NCI-H226 (cell line): Measurements from ENCODE around the gene MIR17HG.
A peak's percentile ranks its signal among the peaks of the same experiment; 100 is the strongest.
"Not testable (repeated sequence)": the region's sequence is repeated elsewhere in the genome, so short reads cannot be mapped to it uniquely, and the experiment has no call there.

Experiments used
- DNase-seq: peaks from one replicate; pipeline ENCODE4 v3.0.0-alpha.2; 2015

MIR17HG gene

GRCh38 chr13:91347202-91347995 is at the start of gene MIR17HG:
Gene MIR17HG, plus strand, starts transcription at chr13:91347687.
- peak; percentile 81 for DNase-seq

GRCh38 chr13:91298060-91298459 is 49.4 kb upstream of the MIR17HG start:
- no peak for DNase-seq

GRCh38 chr13:91302111-91302510 is 45.4 kb upstream of the MIR17HG start:
- DNase-seq = no peak

GRCh38 chr13:91303031-91303430 is 44.5 kb upstream of the MIR17HG start:
- no peak for DNase-seq

GRCh38 chr13:91304741-91305140 is 42.7 kb upstream of the MIR17HG start:
- DNase-seq = no peak

- DNase-seq = no peak
Measured at GRCh38 chr13:91305652-91306051, 41.8 kb upstream of the MIR17HG start.

GRCh38 chr13:91307887-91308286 is 39.6 kb upstream of the MIR17HG start:
- no peak for DNase-seq

- no peak for DNase-seq
Measured at GRCh38 chr13:91308299-91308698, 39.2 kb upstream of the MIR17HG start.

GRCh38 chr13:91311491-91311890 is 36.0 kb upstream of the MIR17HG start:
- no peak for DNase-seq

GRCh38 chr13:91312324-91312723 is 35.2 kb upstream of the MIR17HG start:
- no peak for DNase-seq

- DNase-seq = no peak
Measured at GRCh38 chr13:91313103-91313502, 34.4 kb upstream of the MIR17HG start.

- no peak for DNase-seq
Measured at GRCh38 chr13:91313581-91313980, 33.9 kb upstream of the MIR17HG start.

GRCh38 chr13:91314888-91315287 is 32.6 kb upstream of the MIR17HG start:
- DNase-seq = no peak

- DNase-seq = no peak
Measured at GRCh38 chr13:91318886-91319285, 28.6 kb upstream of the MIR17HG start.

- DNase-seq = no peak
Measured at GRCh38 chr13:91319996-91320395, 27.5 kb upstream of the MIR17HG start.

GRCh38 chr13:91320990-91321389 is 26.5 kb upstream of the MIR17HG start:
- not testable (repeated sequence) for DNase-seq

- DNase-seq = no peak
Measured at GRCh38 chr13:91323349-91323748, 24.1 kb upstream of the MIR17HG start.

GRCh38 chr13:91326146-91326545 is 21.3 kb upstream of the MIR17HG start:
- no peak for DNase-seq

- DNase-seq = no peak
Measured at GRCh38 chr13:91328726-91329125, 18.8 kb upstream of the MIR17HG start.

GRCh38 chr13:91329733-91330132 is 17.8 kb upstream of the MIR17HG start:
- DNase-seq = no peak

- DNase-seq = no peak
Measured at GRCh38 chr13:91331047-91331915, 16.2 kb upstream of the MIR17HG start.

- no peak for DNase-seq
Measured at GRCh38 chr13:91346062-91346461, 1.4 kb upstream of the MIR17HG start.

GRCh38 chr13:91346850-91347201 is 661 bp upstream of the MIR17HG start:
- DNase-seq = no peak
